Peyer's patch (tissue), 4 donors: ENCODE measurements around the gene ARMC8. TPM values are rescaled to one million over a fixed set of nuclear protein-coding genes. Genes with fewer than 3 reads are reported as not detected.

Source experiments
- DNase-seq, 3 donors: peaks; one replicate each; pipeline ENCODE4 v3.0.0-alpha.2; 2017 to 2019
- H3K27ac ChIP-seq, 4 donors: fragments of 200-600 bp; sonication (generic); one replicate each; pipeline ENCODE4 v1.5.1; 2016 to 2019
- H3K27me3 ChIP-seq, 2 donors: fragments of 200-600 bp; sonication (generic); one replicate each; pipeline ENCODE4 v1.5.1; 2019
- H3K36me3 ChIP-seq, 3 donors: fragments of 200-600 bp; sonication (generic); one replicate each; pipeline ENCODE4 v1.5.1; 2016 to 2019
- H3K4me1 ChIP-seq, 4 donors: fragments of 200-600 bp; sonication (generic); one replicate each; pipeline ENCODE4 v1.5.1; 2016 to 2019
- H3K4me3 ChIP-seq, 4 donors: fragments of 200-600 bp; sonication (generic); 1 replicate in 3 of 4; 2 replicates in 1 of 4; pipeline ENCODE4 v1.5.1; 2016 to 2019; ENCODE audit warnings: mild to moderate bottlenecking in 1 of 4
- H3K9me3 ChIP-seq, 4 donors: fragments of 200-600 bp; sonication (generic); one replicate each; pipeline ENCODE4 v1.5.1; 2016 to 2019; ENCODE audit warnings: mild to moderate bottlenecking in 1 of 4
- CTCF ChIP-seq, 6 experiments: fragments of 450-650 bp in 4 of 6; fragments of 200-600 bp in 2 of 6; sonication (generic) in 1 of 6; IDR thresholded peaks; one replicate each; pipeline ENCODE4 v1.5.1; 2017 to 2019; ENCODE audit warnings: antibody characterized with exemption in 6 of 6, mild to moderate bottlenecking in 3 of 6, moderate library complexity in 1 of 6
- POLR2A ChIP-seq, 2 donors: fragments of 450-650 bp; IDR thresholded peaks; one replicate each; pipeline ENCODE4 v1.5.1; 2017; ENCODE audit warnings: antibody characterized with exemption in 2 of 2, mild to moderate bottlenecking in 2 of 2, moderate library complexity in 2 of 2
- total RNA-seq, 4 donors: library from RNA; depleted of rRNA; stranded (reverse); fragments of >200 nt; gene quantifications; one replicate each; pipeline ENCODE4 v1.1.0, GENCODE V29; 2016

Gene ARMC8
- total RNA-seq, 4 donors from 2014 or later = 35.7 to 77.2 (median 56.3) TPM

GRCh38 chr3:138245026-138245425 lies 57.9 kb downstream of the ARMC8 start:
- TF ChIP-seq CTCF (IDR thresholded peaks at IDR 0.05) (no peak), POLR2A (IDR thresholded peaks at IDR 0.05) (no peak)

GRCh38 chr3:138249636-138250035 lies 62.5 kb downstream of the ARMC8 start:
- no peak overlapping the region for H3K4me3 ChIP-seq
- DNase-seq = no peak
- no peaks in the 10 kb centered on the region for H3K27me3 ChIP-seq
- no peaks in the 10 kb centered on the region for H3K9me3 ChIP-seq
- TF ChIP-seq CTCF (IDR thresholded peaks at IDR 0.05) = no peak
- no peak for TF ChIP-seq POLR2A (IDR thresholded peaks at IDR 0.05)
- no peak overlapping the region for H3K27ac ChIP-seq
- peaks cover 0 to 23% (median 0%) of the 10 kb centered on the region in 3 donors for H3K36me3 ChIP-seq
- H3K4me1 ChIP-seq = no peaks in the 10 kb centered on the region

More at GRCh38 chr3:138245026-138245425, 57.9 kb downstream of the ARMC8 start:
- no peaks in the 10 kb centered on the region for H3K27me3 ChIP-seq
- no peaks in the 10 kb centered on the region for H3K4me1 ChIP-seq
- H3K36me3 ChIP-seq = peaks cover 0 to 62% (median 0%) of the 10 kb centered on the region in 3 donors
- H3K4me3 ChIP-seq = no peak overlapping the region
- no peak for DNase-seq
- H3K27ac ChIP-seq = no peak overlapping the region
- H3K9me3 ChIP-seq = no peaks in the 10 kb centered on the region

- Histone ChIP-seq H3K27ac (no peak overlapping the region), H3K9me3 (no peaks in the 10 kb centered on the region), H3K36me3 (peaks cover 0 to under 1% (median 0%) of the 10 kb centered on the region in 3 donors), H3K4me1 (no peaks in the 10 kb centered on the region), H3K4me3 (no peak overlapping the region), H3K27me3 (no peaks in the 10 kb centered on the region)
- DNase-seq = no peak
- TF ChIP-seq POLR2A (IDR thresholded peaks at IDR 0.05) (no peak), CTCF (IDR thresholded peaks at IDR 0.05) (no peak)
Measured at GRCh38 chr3:138253609-138254008, 66.5 kb downstream of the ARMC8 start.

- Histone ChIP-seq H3K4me1 (no peaks in the 10 kb centered on the region), H3K9me3 (no peaks in the 10 kb centered on the region), H3K27ac (no peak overlapping the region), H3K27me3 (no peaks in the 10 kb centered on the region), H3K4me3 (no peak overlapping the region), H3K36me3 (peaks cover 0 to 4% (median 0%) of the 10 kb centered on the region in 3 donors)
- TF ChIP-seq CTCF (IDR thresholded peaks at IDR 0.05) = no peak
- no peak for TF ChIP-seq POLR2A (IDR thresholded peaks at IDR 0.05)
- no peak for DNase-seq
Measured at GRCh38 chr3:138254216-138254615, 67.1 kb downstream of the ARMC8 start.

GRCh38 chr3:138256022-138256421 lies 68.9 kb downstream of the ARMC8 start:
- Histone ChIP-seq H3K27ac (no peak overlapping the region), H3K4me3 (no peak overlapping the region), H3K36me3 (peaks cover 0 to 7% (median 0%) of the 10 kb centered on the region in 3 donors), H3K9me3 (no peaks in the 10 kb centered on the region), H3K4me1 (no peaks in the 10 kb centered on the region), H3K27me3 (no peaks in the 10 kb centered on the region)
- no peak for TF ChIP-seq POLR2A (IDR thresholded peaks at IDR 0.05)
- no peak for TF ChIP-seq CTCF (IDR thresholded peaks at IDR 0.05)
- DNase-seq = no peak

- TF ChIP-seq CTCF (IDR thresholded peaks at IDR 0.05) (no peak), POLR2A (IDR thresholded peaks at IDR 0.05) (no peak)
- DNase-seq = no peak
- no peak overlapping the region for H3K27ac ChIP-seq
Measured at GRCh38 chr3:138257986-138258385, 70.9 kb downstream of the ARMC8 start.

More at GRCh38 chr3:138257986-138258385, 70.9 kb downstream of the ARMC8 start:
- no peaks in the 10 kb centered on the region for H3K27me3 ChIP-seq
- peaks cover 0 to 7% (median 0%) of the 10 kb centered on the region in 3 donors for H3K36me3 ChIP-seq
- no peaks in the 10 kb centered on the region for H3K9me3 ChIP-seq
- no peaks in the 10 kb centered on the region for H3K4me1 ChIP-seq
- no peak overlapping the region for H3K4me3 ChIP-seq
